Endothelial cell of umbilical vein (primary cell): ENCODE results near the gene ARHGAP10.
"Not testable (repeated sequence)": the region's sequence is repeated elsewhere in the genome, so short reads cannot be mapped to it uniquely, and the experiment has no call there.

Source experiments
- CTCF ChIP-seq, 2 donors: IDR thresholded peaks; 1 replicate in 1 of 2; 2 replicates in 1 of 2; pipeline ENCODE4 v1.5.1; 2011; ENCODE audit warnings: low read length in 2 of 2, mild to moderate bottlenecking in 2 of 2, moderate library complexity in 2 of 2, control low read depth in 1 of 2, inconsistent platforms in 1 of 2, low read depth in 1 of 2; ENCODE audit not compliant: insufficient read depth in 1 of 2; ENCODE audit errors: extremely low read depth in 1 of 2
- POLR2AphosphoS5 ChIP-seq: IDR thresholded peaks from 2 replicates; pipeline ENCODE4 v1.6.1; 2012; ENCODE audit warnings: low read depth, mild to moderate bottlenecking, control low read depth, low read length, moderate library complexity; ENCODE audit not compliant: insufficient read depth

DNA sequence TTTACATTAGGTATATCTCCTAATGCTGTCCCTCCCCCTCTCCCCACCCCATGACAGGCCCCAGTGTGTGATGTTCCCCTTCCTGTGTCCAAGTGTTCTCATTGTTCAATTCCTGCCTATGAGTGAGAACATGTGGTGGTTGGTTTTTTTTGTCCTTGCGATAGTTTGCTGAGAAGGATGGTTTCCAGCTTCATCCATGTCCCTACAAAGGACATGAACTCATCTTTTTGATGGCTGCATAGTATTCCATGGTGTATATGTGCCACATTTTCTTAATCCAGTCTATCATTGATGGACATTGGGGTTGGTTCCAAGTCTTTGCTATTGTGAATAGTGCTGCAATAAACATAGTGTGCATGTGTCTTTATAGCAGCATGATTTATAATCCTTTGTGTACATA, 268.1 kb downstream of the ARHGAP10 start:
- not testable (repeated sequence) for TF ChIP-seq CTCF (IDR thresholded peaks at IDR 0.05; ENCODE audit: extremely low read depth in 1 of 2, insufficient read depth in 1 of 2, low read depth in 1 of 2, low read length in 2 of 2); POLR2AphosphoS5
